Breast epithelium (tissue), 4 donors: ENCODE results near the gene ELOVL5. TPM values are rescaled to one million over a fixed set of nuclear protein-coding genes. Genes with fewer than 3 reads are reported as not detected.

ENCODE experiments used
- DNase-seq, 2 donors: peaks; one replicate each; pipeline ENCODE4 v3.0.0-alpha.2; 2019; ENCODE audit warnings: low spot score in 2 of 2
- H3K27ac ChIP-seq, 2 donors: fragments of 200-600 bp; sonication (generic) in 1 of 2; one replicate each; pipeline ENCODE4 v1.5.1; 2016 to 2019; ENCODE audit warnings: mild to moderate bottlenecking in 1 of 2
- H3K27me3 ChIP-seq, 2 donors: fragments of 200-600 bp; sonication (generic) in 1 of 2; one replicate each; pipeline versions ENCODE4 v1.5.1 to v1.6.0; 2017 to 2019; ENCODE audit warnings: control low read depth in 1 of 2, mild to moderate bottlenecking in 1 of 2
- H3K36me3 ChIP-seq: fragments of 200-600 bp; one replicate; pipeline ENCODE4 v1.5.1; 2019
- H3K4me1 ChIP-seq, 2 donors: fragments of 200-600 bp; sonication (generic); one replicate each; pipeline ENCODE4 v1.5.1; 2016 to 2019; ENCODE audit warnings: control low read depth in 1 of 2
- H3K4me3 ChIP-seq, 3 donors: fragments of 200-600 bp; sonication (generic); 1 replicate in 2 of 3; 2 replicates in 1 of 3; pipeline ENCODE4 v1.5.1; 2016 to 2019; ENCODE audit warnings: mild to moderate bottlenecking in 3 of 3, moderate library complexity in 2 of 3
- H3K9me3 ChIP-seq, 2 donors: fragments of 200-600 bp; sonication (generic) in 1 of 2; one replicate each; pipeline ENCODE4 v1.5.1; 2016 to 2019; ENCODE audit warnings: control low read depth in 1 of 2
- POLR2A ChIP-seq: fragments of 450-650 bp; IDR thresholded peaks from one replicate; pipeline ENCODE4 v1.6.1; 2016; ENCODE audit warnings: antibody characterized with exemption, mild to moderate bottlenecking, moderate library complexity
- POLR2AphosphoS5 ChIP-seq, 3 donors: sonication (generic); formaldehyde crosslinking; IDR thresholded peaks; one replicate each; pipeline ENCODE4 v1.6.1; 2017; ENCODE audit warnings: antibody characterized with exemption in 3 of 3
- intact Hi-C: fragments of 100-400 bp; cut with DNase I; formaldehyde crosslinking; loops from one replicate; pipeline ENCODE4 v1.15.1; 2023; ENCODE audit warnings: low total_unique reads
- total RNA-seq, 3 donors: library from RNA; depleted of rRNA; stranded (reverse); fragments of >200 nt; gene quantifications; one replicate each; pipeline ENCODE4 v1.1.0, GENCODE V29; 2016
- TF ChIP-seq, protein P1 (sequence below), 3 donors: fragments of 450-650 bp; IDR thresholded peaks; one replicate each; pipeline ENCODE4 v1.5.1; 2016 to 2017; ENCODE audit warnings: antibody characterized with exemption in 3 of 3, mild to moderate bottlenecking in 3 of 3, moderate library complexity in 3 of 3

ELOVL5 gene
- total RNA-seq, 3 donors from 2014 or later, result 245 to 427 (median 272) TPM

- no peak overlapping the region for H3K27ac ChIP-seq
- no peaks in the 10 kb centered on the region for H3K4me1 ChIP-seq
- H3K9me3 ChIP-seq, result no peaks in the 10 kb centered on the region
- no peaks in the 10 kb centered on the region for H3K27me3 ChIP-seq
- no peak for DNase-seq
- intact Hi-C loops, result loop anchor here (10.0 kb wide), 1 partner anchor 109 kb away; no protein-coding TSS in a partner anchor
- no peaks in the 10 kb centered on the region for H3K36me3 ChIP-seq
- H3K4me3 ChIP-seq, result no peak overlapping the region
- TF ChIP-seq, protein P1, sequence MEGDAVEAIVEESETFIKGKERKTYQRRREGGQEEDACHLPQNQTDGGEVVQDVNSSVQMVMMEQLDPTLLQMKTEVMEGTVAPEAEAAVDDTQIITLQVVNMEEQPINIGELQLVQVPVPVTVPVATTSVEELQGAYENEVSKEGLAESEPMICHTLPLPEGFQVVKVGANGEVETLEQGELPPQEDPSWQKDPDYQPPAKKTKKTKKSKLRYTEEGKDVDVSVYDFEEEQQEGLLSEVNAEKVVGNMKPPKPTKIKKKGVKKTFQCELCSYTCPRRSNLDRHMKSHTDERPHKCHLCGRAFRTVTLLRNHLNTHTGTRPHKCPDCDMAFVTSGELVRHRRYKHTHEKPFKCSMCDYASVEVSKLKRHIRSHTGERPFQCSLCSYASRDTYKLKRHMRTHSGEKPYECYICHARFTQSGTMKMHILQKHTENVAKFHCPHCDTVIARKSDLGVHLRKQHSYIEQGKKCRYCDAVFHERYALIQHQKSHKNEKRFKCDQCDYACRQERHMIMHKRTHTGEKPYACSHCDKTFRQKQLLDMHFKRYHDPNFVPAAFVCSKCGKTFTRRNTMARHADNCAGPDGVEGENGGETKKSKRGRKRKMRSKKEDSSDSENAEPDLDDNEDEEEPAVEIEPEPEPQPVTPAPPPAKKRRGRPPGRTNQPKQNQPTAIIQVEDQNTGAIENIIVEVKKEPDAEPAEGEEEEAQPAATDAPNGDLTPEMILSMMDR (IDR thresholded peaks at IDR 0.05), result no peak
- no peak for TF ChIP-seq POLR2AphosphoS5 (IDR thresholded peaks at IDR 0.05)
- no peak for TF ChIP-seq POLR2A
Measured at GRCh38 chr6:53375847-53376246, 27.1 kb upstream of the ELOVL5 start.

DNA sequence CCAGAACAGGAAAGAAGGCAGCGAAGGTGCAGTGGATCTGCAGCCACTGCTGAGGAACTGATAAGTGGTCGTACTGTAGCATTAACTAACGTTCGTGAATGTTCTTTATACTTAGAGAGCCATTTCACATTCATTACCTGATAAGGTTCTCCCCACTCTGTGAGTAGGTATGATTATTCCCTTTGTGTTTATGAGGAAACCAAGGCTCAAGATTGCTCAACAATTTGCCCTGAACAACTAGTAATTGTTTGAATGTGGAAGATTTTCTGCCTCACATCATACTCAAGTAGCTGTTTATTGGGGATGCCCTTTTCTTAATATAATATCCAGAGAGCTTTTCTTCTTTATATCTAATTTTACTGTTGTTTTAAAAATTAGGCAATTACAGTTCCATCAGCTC, 24.9 kb upstream of the ELOVL5 start:
- H3K4me3 ChIP-seq, result no peak overlapping the region
- no peak for DNase-seq
- no peaks in the 10 kb centered on the region for H3K36me3 ChIP-seq
- intact Hi-C loops, result loop anchor here (10.0 kb wide), 1 partner anchor 111 kb away; no protein-coding TSS in a partner anchor
- TF ChIP-seq POLR2A, result no peak
- no peak overlapping the region for H3K27ac ChIP-seq
- no peaks in the 10 kb centered on the region for H3K27me3 ChIP-seq
- H3K4me1 ChIP-seq, result no peaks in the 10 kb centered on the region
- no peaks in the 10 kb centered on the region for H3K9me3 ChIP-seq

DNA sequence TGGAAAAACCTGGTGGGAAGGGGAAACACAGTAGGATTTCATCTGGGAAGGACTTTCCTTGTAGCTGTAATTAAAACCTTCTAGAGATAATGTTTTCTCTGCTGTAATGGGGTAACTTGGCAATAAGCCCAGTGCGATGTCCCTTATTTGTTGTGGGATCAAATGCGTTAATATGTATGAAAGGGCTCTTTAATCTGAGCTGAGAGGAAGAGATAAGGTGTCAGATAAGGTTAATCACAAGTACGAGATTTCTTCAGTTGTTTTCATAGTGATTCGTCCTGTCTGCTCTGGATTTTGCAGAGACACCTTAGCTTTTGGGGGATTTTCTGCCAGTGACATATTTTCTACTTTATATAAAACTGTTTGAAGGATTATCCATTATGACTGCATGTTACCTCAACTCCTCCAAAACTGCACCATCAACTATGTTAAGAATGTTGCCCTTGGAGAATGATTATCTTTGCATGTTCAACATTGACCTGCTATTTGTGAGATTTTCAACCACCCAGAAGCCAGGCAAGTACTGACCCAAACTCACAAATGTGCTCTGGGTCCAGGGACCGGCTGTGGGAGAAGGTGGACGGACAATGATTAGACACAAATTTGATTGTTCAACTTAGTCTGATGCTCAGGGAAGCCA, 21.2 kb upstream of the ELOVL5 start:
- Histone ChIP-seq H3K27me3 (no peaks in the 10 kb centered on the region), H3K36me3 (no peaks in the 10 kb centered on the region), H3K27ac (no peak overlapping the region), H3K4me3 (no peak overlapping the region), H3K4me1 (no peaks in the 10 kb centered on the region), H3K9me3 (no peaks in the 10 kb centered on the region)
- intact Hi-C loops, result loop anchor here (10.0 kb wide), 1 partner anchor 115 kb away; no protein-coding TSS in a partner anchor
- TF ChIP-seq POLR2A (no peak), POLR2AphosphoS5 (IDR thresholded peaks at IDR 0.05) (no peak)
- TF ChIP-seq, protein P1 (IDR thresholded peaks at IDR 0.05), result no peak
- DNase-seq, result no peak

DNA sequence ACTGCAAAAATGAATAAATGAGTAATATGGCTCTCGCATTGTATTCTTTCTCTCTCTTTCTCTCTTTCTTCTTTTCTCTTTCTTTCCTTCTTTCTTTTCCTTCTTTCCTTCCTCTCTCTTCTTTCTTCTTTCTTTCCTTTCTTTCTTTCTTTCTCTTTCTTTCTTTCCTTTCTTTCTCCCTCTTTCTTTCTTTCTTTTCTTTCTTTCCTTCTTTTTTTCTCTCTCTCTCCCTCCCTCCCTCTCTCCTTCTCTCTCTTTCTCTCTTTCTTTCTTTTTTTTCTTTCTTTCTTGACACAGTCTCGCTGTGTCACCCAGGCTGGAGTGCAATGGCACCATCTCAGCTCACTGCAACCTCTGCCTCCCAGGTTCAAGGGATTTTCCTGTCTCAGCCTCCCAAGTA, 20.3 kb upstream of the ELOVL5 start:
- H3K27me3 ChIP-seq, result no peaks in the 10 kb centered on the region
- no peak for DNase-seq
- intact Hi-C loops, result no loop called here
- TF ChIP-seq POLR2AphosphoS5 (IDR thresholded peaks at IDR 0.05) (no peak), POLR2A (no peak)
- TF ChIP-seq, protein P1 (IDR thresholded peaks at IDR 0.05), result no peak
- no peaks in the 10 kb centered on the region for H3K4me1 ChIP-seq
- no peak overlapping the region for H3K27ac ChIP-seq
- H3K9me3 ChIP-seq, result no peaks in the 10 kb centered on the region
- H3K36me3 ChIP-seq, result no peaks in the 10 kb centered on the region
- no peak overlapping the region for H3K4me3 ChIP-seq

GRCh38 chr6:53366128-53366641, 17.4 kb upstream of the ELOVL5 start:
- H3K4me1 ChIP-seq, result no peaks in the 10 kb centered on the region
- intact Hi-C loops, result no loop called here
- no peak for TF ChIP-seq POLR2A
- TF ChIP-seq, protein P1 (IDR thresholded peaks at IDR 0.05), result no peak
- TF ChIP-seq POLR2AphosphoS5 (IDR thresholded peaks at IDR 0.05), result no peak
- no peak overlapping the region for H3K4me3 ChIP-seq
- H3K36me3 ChIP-seq, result no peaks in the 10 kb centered on the region
- H3K27me3 ChIP-seq, result no peaks in the 10 kb centered on the region
- H3K9me3 ChIP-seq, result no peaks in the 10 kb centered on the region
- no peak overlapping the region for H3K27ac ChIP-seq
- no peak for DNase-seq
